HEK293 (cell line): Measurements from ENCODE around the gene GALK1.

Source experiments
- CTCF ChIA-PET: fragments of 350-600 bp; formaldehyde crosslinking; extraction: SDS; loops from one replicate; lab custom pipeline; 2021; ENCODE audit warnings: antibody characterized with exemption; lab: Yijun Ruan, JAX
- POLR2A ChIA-PET: fragments of 300-600 bp; formaldehyde crosslinking; extraction: SDS; loops from one replicate; lab custom pipeline; 2020; ENCODE audit warnings: antibody characterized with exemption, inconsistent platforms; lab: Yijun Ruan, JAX
- H3K27ac ChIP-seq: fragments of 200-500 bp; sonication (Bioruptor generic); 2 replicates; pipeline ENCODE4 v1.5.1; 2014; ENCODE audit warnings: low read depth, low read length, control low read depth, inconsistent platforms; ENCODE audit errors: extremely low read depth
- H3K36me3 ChIP-seq, 2 experiments: fragments of 200-500 bp in 1 of 2; sonication (Bioruptor generic) in 1 of 2; 1 replicate in 1 of 2; 2 replicates in 1 of 2; pipeline ENCODE4 v1.5.1; 2014 to 2017; ENCODE audit warnings: inconsistent platforms in 2 of 2, low read length in 2 of 2; ENCODE audit not compliant: control insufficient read depth in 2 of 2, insufficient read depth in 1 of 2
- H3K4me1 ChIP-seq: fragments of 200-500 bp; sonication (Bioruptor generic); 2 replicates; pipeline ENCODE4 v1.5.1; 2014; ENCODE audit warnings: mild to moderate bottlenecking, low read length, inconsistent platforms; ENCODE audit not compliant: control insufficient read depth, insufficient read depth
- H3K4me3 ChIP-seq: 2 replicates; pipeline ENCODE4 v1.5.1; 2011; ENCODE audit warnings: low read depth, mild to moderate bottlenecking, control low read depth, low read length, moderate library complexity
- H3K9me3 ChIP-seq: fragments of 200-500 bp; sonication (Bioruptor generic); 2 replicates; pipeline ENCODE4 v1.5.1; 2014; ENCODE audit warnings: low read depth, low read length, inconsistent platforms; ENCODE audit not compliant: control insufficient read depth, insufficient read depth
- HOXC10 ChIP-seq: sonication (generic); formaldehyde crosslinking; IDR thresholded peaks from 2 replicates; pipeline ENCODE4 v1.8.1; 2023; ENCODE audit warnings: mild to moderate bottlenecking, missing genetic modification reagents
- KLF1 ChIP-seq: fragments of 450-650 bp; formaldehyde crosslinking; IDR thresholded peaks from 2 replicates; pipeline ENCODE4 v1.5.1; 2016; ENCODE audit warnings: missing biosample characterization, missing genetic modification characterization
- KLF7 ChIP-seq: fragments of 450-650 bp; formaldehyde crosslinking; IDR thresholded peaks from 2 replicates; pipeline ENCODE4 v1.5.1; 2016; ENCODE audit warnings: missing biosample characterization, missing genetic modification characterization, borderline replicate concordance
- PRDM10 ChIP-seq: fragments of 450-650 bp; formaldehyde crosslinking; IDR thresholded peaks from 2 replicates; pipeline ENCODE4 v1.5.1; 2016; ENCODE audit warnings: missing biosample characterization, missing genetic modification characterization
- SP3 ChIP-seq: fragments of 450-650 bp; formaldehyde crosslinking; IDR thresholded peaks from 2 replicates; pipeline ENCODE4 v1.5.1; 2016; ENCODE audit warnings: missing biosample characterization, missing genetic modification characterization
- ZBTB20 ChIP-seq: fragments of 450-650 bp; formaldehyde crosslinking; IDR thresholded peaks from 2 replicates; pipeline ENCODE4 v1.5.1; 2016; ENCODE audit warnings: missing biosample characterization, missing genetic modification characterization
- ZBTB21 ChIP-seq: fragments of 450-650 bp; formaldehyde crosslinking; IDR thresholded peaks from 2 replicates; pipeline ENCODE4 v1.5.1; 2017; ENCODE audit warnings: missing biosample characterization, missing genetic modification characterization
- ZBTB44 ChIP-seq: fragments of 450-650 bp; IDR thresholded peaks from 2 replicates; pipeline ENCODE4 v1.5.1; 2018; ENCODE audit warnings: missing biosample characterization, mild to moderate bottlenecking, missing genetic modification characterization
- ZNF133 ChIP-seq: fragments of 450-650 bp; formaldehyde crosslinking; IDR thresholded peaks from 2 replicates; pipeline ENCODE4 v1.5.1; 2016; ENCODE audit warnings: missing biosample characterization, missing genetic modification characterization
- ZNF140 ChIP-seq: fragments of 450-650 bp; formaldehyde crosslinking; IDR thresholded peaks from 2 replicates; pipeline ENCODE4 v1.5.1; 2016; ENCODE audit warnings: missing biosample characterization, missing genetic modification characterization
- ZNF324 ChIP-seq: fragments of 450-650 bp; formaldehyde crosslinking; IDR thresholded peaks from 2 replicates; pipeline ENCODE4 v1.5.1; 2016; ENCODE audit warnings: missing biosample characterization, missing genetic modification characterization
- ZNF510 ChIP-seq: fragments of 450-650 bp; formaldehyde crosslinking; IDR thresholded peaks from 2 replicates; pipeline ENCODE4 v1.5.1; 2018; ENCODE audit warnings: mild to moderate bottlenecking, missing genetic modification characterization, missing biosample characterization; ENCODE audit not compliant: insufficient replicate concordance
- ZNF518A ChIP-seq: fragments of 450-650 bp; formaldehyde crosslinking; conservative IDR thresholded peaks from 2 replicates; pipeline ENCODE4 v1.5.1; 2016; ENCODE audit warnings: low read depth, missing biosample characterization, missing genetic modification characterization
- ZNF561 ChIP-seq: fragments of 450-650 bp; IDR thresholded peaks from 2 replicates; pipeline ENCODE4 v1.5.1; 2018; ENCODE audit warnings: missing biosample characterization, missing genetic modification characterization, borderline replicate concordance
- ZNF701 ChIP-seq: fragments of 450-650 bp; formaldehyde crosslinking; IDR thresholded peaks from 2 replicates; pipeline ENCODE4 v1.5.1; 2016; ENCODE audit warnings: missing biosample characterization, missing genetic modification characterization
- ZNF830 ChIP-seq: fragments of 450-650 bp; IDR thresholded peaks from 2 replicates; pipeline ENCODE4 v1.5.0; 2018; ENCODE audit warnings: missing biosample characterization, missing genetic modification characterization, low read depth, mild to moderate bottlenecking, moderate library complexity
- ZSCAN16 ChIP-seq: fragments of 450-650 bp; formaldehyde crosslinking; IDR thresholded peaks from 2 replicates; pipeline ENCODE4 v1.5.1; 2016; ENCODE audit warnings: missing biosample characterization, missing genetic modification characterization
- ZSCAN18 ChIP-seq: fragments of 450-650 bp; formaldehyde crosslinking; IDR thresholded peaks from 2 replicates; pipeline ENCODE4 v1.5.1; 2016; ENCODE audit warnings: missing biosample characterization, missing genetic modification characterization
- ZSCAN5A ChIP-seq: fragments of 450-650 bp; formaldehyde crosslinking; IDR thresholded peaks from 2 replicates; pipeline ENCODE4 v1.5.1; 2016; ENCODE audit warnings: missing biosample characterization, missing genetic modification characterization

The GALK1 gene

GRCh38 chr17:75767881-75768280 is 2.9 kb upstream of the GALK1 start:
- Histone ChIP-seq H3K27ac (no peak overlapping the region), H3K36me3 (peaks cover 0 to 6% of the 10 kb centered on the region in 2 experiments; a peak in 1 of 3 replicates), H3K4me1 (peaks cover 3% of the 10 kb centered on the region; the same call in 1 of the 2 replicates), H3K4me3 (no peak overlapping the region), H3K9me3 (no peaks in the 10 kb centered on the region)
- TF ChIP-seq ZNF324 (no peak), ZBTB21 (tag by site-specific recombination) (no peak), KLF7 (tag by site-specific recombination) (no peak), ZNF830 (tag by site-specific recombination) (no peak), HOXC10 (CRISPR knock-in tag) (no peak)
- ChIA-PET CTCF (interaction anchor here (0.6 to 0.8 kb wide), 5 partner anchors 10 to 238 kb away, joined by 3 to 7 read pairs (median 3); no protein-coding TSS in a partner anchor), POLR2A (interaction anchor here (0.7 to 12.0 kb wide), 2 partner anchors 8 to 159 kb away, joined by 3 to 234 read pairs; a partner anchor contains a TSS)

- no peak overlapping the region for H3K27ac ChIP-seq
- ChIA-PET POLR2A (interaction anchor here (0.8 to 12.0 kb wide), 4 partner anchors 10 to 113 kb away, joined by 3 to 234 read pairs (median 9); partner anchors contain the start of genes UNK and WBP2), CTCF (interaction anchor here (0.6 to 11.0 kb wide), 12 partner anchors 11 to 570 kb away, joined by 3 to 170 read pairs (median 4); partner anchors contain the start of gene SMIM5)
Observed at GRCh38 chr17:75765981-75766380, 989 bp upstream of the GALK1 start.

More at GRCh38 chr17:75765981-75766380, 989 bp upstream of the GALK1 start:
- Histone ChIP-seq H3K4me3 (no peak overlapping the region), H3K9me3 (no peaks in the 10 kb centered on the region), H3K4me1 (peaks cover 3% of the 10 kb centered on the region; the same call in 1 of the 2 replicates), H3K36me3 (peaks cover 5 to 12% of the 10 kb centered on the region in 2 experiments; a peak in 2 of 3 replicates)
- TF ChIP-seq ZBTB44 (no peak), ZBTB20 (tag by site-specific recombination) (no peak), ZNF518A (no peak), PRDM10 (tag by site-specific recombination) (no peak), ZNF510 (tag by site-specific recombination) (no peak), ZSCAN5A (tag by site-specific recombination) (no peak), ZNF133 (tag by site-specific recombination) (no peak), ZNF140 (no peak), KLF1 (tag by site-specific recombination) (no peak), SP3 (no peak), ZSCAN16 (tag by site-specific recombination) (no peak), ZNF561 (tag by site-specific recombination) (no peak), ZSCAN18 (tag by site-specific recombination) (no peak), ZNF701 (tag by site-specific recombination) (no peak)
